ENCODE measurements around the gene PTGR3.

DNA sequence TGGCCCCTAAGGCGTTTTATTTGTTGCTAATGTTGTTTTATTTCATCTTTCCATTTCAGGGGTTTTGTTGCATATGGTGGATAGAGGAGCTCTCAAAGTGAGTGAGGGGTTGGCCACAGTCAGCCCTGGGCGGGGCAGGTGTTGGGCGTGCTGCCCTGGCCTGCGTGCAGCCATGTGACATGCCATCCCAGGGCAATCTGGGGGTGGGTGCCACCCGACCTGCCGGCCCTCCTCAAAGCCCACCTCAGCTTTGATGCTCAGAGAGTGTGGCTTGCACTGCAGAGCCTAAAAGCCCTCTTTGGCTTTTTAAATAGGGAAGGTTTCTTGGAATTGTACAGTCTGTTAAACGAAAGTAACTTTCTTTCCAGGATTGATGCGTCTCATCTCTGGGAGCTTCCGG, 20.0 kb upstream of the PTGR3 start:
- TF ChIP-seq, protein P1, sequence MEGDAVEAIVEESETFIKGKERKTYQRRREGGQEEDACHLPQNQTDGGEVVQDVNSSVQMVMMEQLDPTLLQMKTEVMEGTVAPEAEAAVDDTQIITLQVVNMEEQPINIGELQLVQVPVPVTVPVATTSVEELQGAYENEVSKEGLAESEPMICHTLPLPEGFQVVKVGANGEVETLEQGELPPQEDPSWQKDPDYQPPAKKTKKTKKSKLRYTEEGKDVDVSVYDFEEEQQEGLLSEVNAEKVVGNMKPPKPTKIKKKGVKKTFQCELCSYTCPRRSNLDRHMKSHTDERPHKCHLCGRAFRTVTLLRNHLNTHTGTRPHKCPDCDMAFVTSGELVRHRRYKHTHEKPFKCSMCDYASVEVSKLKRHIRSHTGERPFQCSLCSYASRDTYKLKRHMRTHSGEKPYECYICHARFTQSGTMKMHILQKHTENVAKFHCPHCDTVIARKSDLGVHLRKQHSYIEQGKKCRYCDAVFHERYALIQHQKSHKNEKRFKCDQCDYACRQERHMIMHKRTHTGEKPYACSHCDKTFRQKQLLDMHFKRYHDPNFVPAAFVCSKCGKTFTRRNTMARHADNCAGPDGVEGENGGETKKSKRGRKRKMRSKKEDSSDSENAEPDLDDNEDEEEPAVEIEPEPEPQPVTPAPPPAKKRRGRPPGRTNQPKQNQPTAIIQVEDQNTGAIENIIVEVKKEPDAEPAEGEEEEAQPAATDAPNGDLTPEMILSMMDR (IDR thresholded peaks at IDR 0.05): no peak
- TF ChIP-seq POLR2A (IDR thresholded peaks at IDR 0.05): no peak
